ENCODE data around the gene GALNT2. TPM values are rescaled to one million over a fixed set of nuclear protein-coding genes. Genes with fewer than 3 reads are reported as not detected.

The GALNT2 gene
- total and polyA plus RNA-seq, 10 of the 15 experiments (the other 5 are each of a cell fraction or from before 2014, with no cell fraction given) = 0.52 to 27.7 (median 16.3) TPM

- in situ Hi-C loops (cut with MboI) = no loop called here
- FAIRE-seq = no peak
- H3K9me3 ChIP-seq (replicated peaks; ENCODE audit: control insufficient read depth, insufficient read depth, low read length) = no peaks in the 10 kb centered on the region
- no TSS peak for BruUV-seq (replicated peaks)
- TF ChIP-seq SMAD1 (IDR thresholded peaks at IDR 0.05; ENCODE audit: low read depth, partially characterized antibody) = peak; percentile 62
- no peak for TF ChIP-seq MTA3 (IDR thresholded peaks at IDR 0.05; ENCODE audit: borderline replicate concordance, low read length)
- no peak for TF ChIP-seq PKNOX1 (IDR thresholded peaks at IDR 0.05)
- 0 out of 4 replicates have a peak, but pooled peaks of 1 of the 2 experiments have one; percentile 29 for TF ChIP-seq BHLHE40 (IDR thresholded peaks at IDR 0.05; ENCODE audit: borderline replicate concordance in 1 of 2, low read depth in 2 of 2, low read length in 1 of 2)
- TF ChIP-seq RB1 (IDR thresholded peaks at IDR 0.05; ENCODE audit: borderline replicate concordance) = no peak
- no peak for TF ChIP-seq KDM1A (IDR thresholded peaks at IDR 0.05; ENCODE audit: borderline replicate concordance)
- TF ChIP-seq, protein P1, sequence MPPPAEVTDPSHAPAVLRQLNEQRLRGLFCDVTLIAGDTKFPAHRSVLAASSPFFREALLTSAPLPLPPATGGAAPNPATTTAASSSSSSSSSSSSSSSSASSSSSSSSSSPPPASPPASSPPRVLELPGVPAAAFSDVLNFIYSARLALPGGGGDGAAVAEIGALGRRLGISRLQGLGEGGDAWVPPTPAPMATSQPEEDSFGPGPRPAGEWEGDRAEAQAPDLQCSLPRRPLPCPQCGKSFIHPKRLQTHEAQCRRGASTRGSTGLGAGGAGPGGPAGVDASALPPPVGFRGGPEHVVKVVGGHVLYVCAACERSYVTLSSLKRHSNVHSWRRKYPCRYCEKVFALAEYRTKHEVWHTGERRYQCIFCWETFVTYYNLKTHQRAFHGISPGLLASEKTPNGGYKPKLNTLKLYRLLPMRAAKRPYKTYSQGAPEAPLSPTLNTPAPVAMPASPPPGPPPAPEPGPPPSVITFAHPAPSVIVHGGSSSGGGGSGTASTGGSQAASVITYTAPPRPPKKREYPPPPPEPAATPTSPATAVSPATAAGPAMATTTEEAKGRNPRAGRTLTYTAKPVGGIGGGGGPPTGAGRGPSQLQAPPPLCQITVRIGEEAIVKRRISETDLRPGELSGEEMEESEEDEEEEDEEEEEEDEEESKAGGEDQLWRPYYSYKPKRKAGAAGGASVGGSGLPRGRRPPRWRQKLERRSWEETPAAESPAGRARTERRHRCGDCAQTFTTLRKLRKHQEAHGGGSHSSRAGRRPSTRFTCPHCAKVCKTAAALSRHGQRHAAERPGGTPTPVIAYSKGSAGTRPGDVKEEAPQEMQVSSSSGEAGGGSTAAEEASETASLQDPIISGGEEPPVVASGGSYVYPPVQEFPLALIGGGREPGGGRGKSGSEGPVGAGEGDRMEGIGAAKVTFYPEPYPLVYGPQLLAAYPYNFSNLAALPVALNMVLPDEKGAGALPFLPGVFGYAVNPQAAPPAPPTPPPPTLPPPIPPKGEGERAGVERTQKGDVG (CRISPR knock-in tag; IDR thresholded peaks at IDR 0.05) = no peak
- TF ChIP-seq SREBF1 (IDR thresholded peaks at IDR 0.05; ENCODE audit: low read length) = no peak
- no peak for TF ChIP-seq ZNF384 (IDR thresholded peaks at IDR 0.05; ENCODE audit: borderline replicate concordance, low read depth, low read length)
- TF ChIP-seq, protein P2, sequence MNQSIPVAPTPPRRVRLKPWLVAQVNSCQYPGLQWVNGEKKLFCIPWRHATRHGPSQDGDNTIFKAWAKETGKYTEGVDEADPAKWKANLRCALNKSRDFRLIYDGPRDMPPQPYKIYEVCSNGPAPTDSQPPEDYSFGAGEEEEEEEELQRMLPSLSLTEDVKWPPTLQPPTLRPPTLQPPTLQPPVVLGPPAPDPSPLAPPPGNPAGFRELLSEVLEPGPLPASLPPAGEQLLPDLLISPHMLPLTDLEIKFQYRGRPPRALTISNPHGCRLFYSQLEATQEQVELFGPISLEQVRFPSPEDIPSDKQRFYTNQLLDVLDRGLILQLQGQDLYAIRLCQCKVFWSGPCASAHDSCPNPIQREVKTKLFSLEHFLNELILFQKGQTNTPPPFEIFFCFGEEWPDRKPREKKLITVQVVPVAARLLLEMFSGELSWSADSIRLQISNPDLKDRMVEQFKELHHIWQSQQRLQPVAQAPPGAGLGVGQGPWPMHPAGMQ (IDR thresholded peaks at IDR 0.05; ENCODE audit: borderline replicate concordance) = no peak
- no peak for TF ChIP-seq ESRRA (IDR thresholded peaks at IDR 0.05; ENCODE audit: low read length)
- peak overlapping the region; percentile 78 for H3K4me2 ChIP-seq (ENCODE audit: control insufficient read depth, insufficient read depth)
- no peaks in the 10 kb centered on the region for H4K20me1 ChIP-seq (ENCODE audit: control insufficient read depth, insufficient read depth)
- WGBS (ENCODE audit: insufficient coverage, insufficient replicate concordance, low lambda C conversion rate, missing lambda C conversion rate) = 71% methylated on average over 8 of the region's 8 CpGs
- no peaks in the 10 kb centered on the region for H3K27me3 ChIP-seq (replicated peaks in 1 of 2; ENCODE audit: control insufficient read depth in 2 of 2, insufficient read depth in 2 of 2, low read length in 1 of 2)
- no peaks in the 10 kb centered on the region; a peak in 1 of 4 replicates for H3K36me3 ChIP-seq (ENCODE audit: control insufficient read depth in 2 of 2, insufficient read depth in 2 of 2, low read length in 1 of 2)
- no peak overlapping the region for H3K27ac ChIP-seq (ENCODE audit: control insufficient read depth, insufficient read depth)
- ChIA-PET SMC1A (ENCODE audit: uncharacterized antibody, unreplicated experiment) (interaction anchor here (0.8 to 3.4 kb wide), 17 partner anchors 10 to 76 kb away, joined by 3 to 22 read pairs (median 4); no protein-coding TSS in a partner anchor), RAD21 (ENCODE audit: unreplicated experiment) (interaction anchor here (0.6 to 3.9 kb wide), 9 partner anchors 9 to 429 kb away, joined by 3 to 20 read pairs (median 5); no protein-coding TSS in a partner anchor), CTCF (interaction anchor here (0.6 to 2.8 kb wide), 8 partner anchors 12 to 284 kb away, joined by 3 to 18 read pairs (median 5); no protein-coding TSS in a partner anchor), POLR2A (interaction anchor here (0.7 to 1.6 kb wide), 8 partner anchors 12 to 79 kb away, joined by 3 to 7 read pairs (median 4); partner anchors contain the start of gene GALNT2)
- peaks cover 39% of the 10 kb centered on the region for H3K4me1 ChIP-seq (ENCODE audit: control insufficient read depth, insufficient read depth, low read length)
- ATAC-seq = no peak
- no peak overlapping the region for H2AFZ ChIP-seq (ENCODE audit: control insufficient read depth, low read depth, low read length)
- H3K79me2 ChIP-seq (ENCODE audit: control insufficient read depth, insufficient read depth, low read length) = peaks cover 11% of the 10 kb centered on the region
- no peak overlapping the region; the same call in 1 of the 2 replicates for H3K4me3 ChIP-seq
- intact Hi-C loops (cut with micrococcal nuclease; ENCODE audit: unreplicated experiment) = no loop called here
- H3K9ac ChIP-seq (ENCODE audit: control insufficient read depth, insufficient read depth, low read length) = no peak overlapping the region
- DNase-seq (ENCODE audit: low read depth, low spot score) = no peak
Measured at GRCh38 chr1:230145505-230145899, 78.5 kb downstream of the GALNT2 start.
